H7 (cell line): ENCODE results near the gene MLKL. TPM values are rescaled to one million over a fixed set of nuclear protein-coding genes. Genes with fewer than 3 reads are reported as not detected.
"Not testable (repeated sequence)": the region's sequence is repeated elsewhere in the genome, so short reads cannot be mapped to it uniquely, and the experiment has no call there.

Source experiments
- DNase-seq: peaks from one replicate; pipeline ENCODE4 v3.0.0; 2012
- H3K27me3 ChIP-seq: 2 replicates; pipeline ENCODE4 v1.6.0; 2011; ENCODE audit warnings: mild to moderate bottlenecking, low read length; ENCODE audit not compliant: control insufficient read depth, insufficient read depth
- H3K36me3 ChIP-seq: replicated peaks from 2 replicates; pipeline ENCODE4 v1.5.1; 2011; ENCODE audit warnings: low read length; ENCODE audit not compliant: control insufficient read depth, insufficient read depth
- H3K4me3 ChIP-seq: 2 replicates; pipeline ENCODE4 v1.5.1; 2011; ENCODE audit warnings: low read depth, mild to moderate bottlenecking, control low read depth, low read length, moderate library complexity; ENCODE audit not compliant: insufficient read depth
- total RNA-seq: library from RNA; depleted of rRNA; stranded (reverse); fragments of >200 nt; shearing (Covaris generic); gene quantifications from 2 replicates; pipeline ENCODE4 v1.2.3, GENCODE V29; 2014

Gene MLKL
- total RNA-seq, 1 experiment from 2014 or later = 0.59 TPM

GRCh38 chr16:74660383-74660782 is 40.3 kb downstream of the MLKL start:
- H3K36me3 ChIP-seq = peaks cover 50% of the 10 kb centered on the region

GRCh38 chr16:74659041-74659440 is 41.6 kb downstream of the MLKL start:
- DNase-seq = no peak
- H3K36me3 ChIP-seq = peaks cover 46% of the 10 kb centered on the region
- no peaks in the 10 kb centered on the region for H3K27me3 ChIP-seq
- H3K4me3 ChIP-seq = no peak overlapping the region

More at GRCh38 chr16:74660383-74660782, 40.3 kb downstream of the MLKL start:
- Histone ChIP-seq H3K4me3 (no peak overlapping the region), H3K27me3 (no peaks in the 10 kb centered on the region)
- DNase-seq = no peak

- DNase-seq = no peak
- Histone ChIP-seq H3K36me3 (peaks cover 37% of the 10 kb centered on the region), H3K27me3 (no peaks in the 10 kb centered on the region), H3K4me3 (no peak overlapping the region)
These were observed 42.6 kb downstream of the MLKL start for GRCh38 chr16:74657870-74658642.

GRCh38 chr16:74654536-74655050 is 46.1 kb downstream of the MLKL start:
- H3K27me3 ChIP-seq = no peaks in the 10 kb centered on the region
- no peak for DNase-seq
- H3K36me3 ChIP-seq = peaks cover 33% of the 10 kb centered on the region
- H3K4me3 ChIP-seq = no peak overlapping the region

GRCh38 chr16:74652883-74653282 is 47.8 kb downstream of the MLKL start:
- DNase-seq = not testable (repeated sequence)
- H3K36me3 ChIP-seq = peaks cover 34% of the 10 kb centered on the region

GRCh38 chr16:74652249-74652648 is 48.4 kb downstream of the MLKL start:
- H3K36me3 ChIP-seq = peaks cover 33% of the 10 kb centered on the region
- no peaks in the 10 kb centered on the region for H3K27me3 ChIP-seq
- no peak for DNase-seq
- H3K4me3 ChIP-seq = no peak overlapping the region

More at GRCh38 chr16:74652883-74653282, 47.8 kb downstream of the MLKL start:
- H3K27me3 ChIP-seq, H3K4me3 ChIP-seq: not testable (repeated sequence)

GRCh38 chr16:74651841-74652240 is 48.8 kb downstream of the MLKL start:
- no peak for DNase-seq
- Histone ChIP-seq H3K4me3 (no peak overlapping the region), H3K36me3 (peaks cover 30% of the 10 kb centered on the region), H3K27me3 (no peaks in the 10 kb centered on the region)

GRCh38 chr16:74650966-74651567 is 49.6 kb downstream of the MLKL start:
- DNase-seq = peak; percentile 25
- Histone ChIP-seq H3K36me3 (peaks cover 29% of the 10 kb centered on the region), H3K4me3 (no peak overlapping the region), H3K27me3 (no peaks in the 10 kb centered on the region)

- no peak for DNase-seq
- Histone ChIP-seq H3K4me3 (no peak overlapping the region), H3K36me3 (peaks cover 33% of the 10 kb centered on the region), H3K27me3 (no peaks in the 10 kb centered on the region)
These were observed 50.7 kb downstream of the MLKL start for GRCh38 chr16:74649839-74650504.

- Histone ChIP-seq H3K36me3 (peaks cover 30% of the 10 kb centered on the region), H3K4me3 (no peak overlapping the region), H3K27me3 (no peaks in the 10 kb centered on the region)
- DNase-seq = no peak
These were observed 58.7 kb downstream of the MLKL start for GRCh38 chr16:74641969-74642368.

- Histone ChIP-seq H3K4me3 (no peak overlapping the region), H3K27me3 (no peaks in the 10 kb centered on the region), H3K36me3 (peaks cover 27% of the 10 kb centered on the region)
- DNase-seq = no peak
These were observed 62.8 kb downstream of the MLKL start for GRCh38 chr16:74637742-74638453.

- DNase-seq = no peak
- Histone ChIP-seq H3K27me3 (no peaks in the 10 kb centered on the region), H3K36me3 (peaks cover 37% of the 10 kb centered on the region), H3K4me3 (no peak overlapping the region)
These were observed 65.4 kb downstream of the MLKL start for GRCh38 chr16:74635303-74635702.

- H3K36me3 ChIP-seq = peaks cover 42% of the 10 kb centered on the region
- no peak for DNase-seq
- no peak overlapping the region for H3K4me3 ChIP-seq
- H3K27me3 ChIP-seq = no peaks in the 10 kb centered on the region
These were observed 67.0 kb downstream of the MLKL start for GRCh38 chr16:74633686-74634085.

- Histone ChIP-seq H3K27me3 (no peaks in the 10 kb centered on the region), H3K36me3 (peaks cover 59% of the 10 kb centered on the region), H3K4me3 (no peak overlapping the region)
- DNase-seq = no peak
These were observed 73.0 kb downstream of the MLKL start for GRCh38 chr16:74627506-74628220.
